IPS-20b (cell line): ENCODE results near the gene MREG.
"Not testable (repeated sequence)": the region's sequence is repeated elsewhere in the genome, so short reads cannot be mapped to it uniquely, and the experiment has no call there.

Source experiments
- H3K27ac ChIP-seq: one replicate; pipeline ENCODE4 v1.5.1; 2013; ENCODE audit warnings: low read length
- H3K27me3 ChIP-seq: 2 replicates; pipeline ENCODE4 v1.6.1; 2013; ENCODE audit warnings: mild to moderate bottlenecking, low read length, inconsistent platforms; ENCODE audit not compliant: insufficient read depth
- H3K36me3 ChIP-seq: 2 replicates; pipeline ENCODE4 v1.6.1; 2013; ENCODE audit warnings: low read depth, mild to moderate bottlenecking, inconsistent platforms, low read length, moderate library complexity; ENCODE audit not compliant: insufficient read depth
- H3K4me1 ChIP-seq: 2 replicates; pipeline ENCODE4 v1.6.1; 2013; ENCODE audit warnings: mild to moderate bottlenecking, control low read depth, inconsistent platforms, low read length, moderate library complexity; ENCODE audit not compliant: insufficient read depth
- H3K4me3 ChIP-seq: 2 replicates; pipeline ENCODE4 v1.5.1; 2013; ENCODE audit warnings: mild to moderate bottlenecking, low read length, inconsistent platforms
- H3K9ac ChIP-seq: 2 replicates; pipeline ENCODE4 v1.6.1; 2013; ENCODE audit warnings: low read depth, mild to moderate bottlenecking, inconsistent platforms, low read length, moderate library complexity
- H3K9me3 ChIP-seq: 2 replicates; pipeline ENCODE4 v1.6.1; 2013; ENCODE audit warnings: mild to moderate bottlenecking, low read depth, low read length, inconsistent platforms; ENCODE audit not compliant: insufficient read depth

The MREG gene

GRCh38 chr2:216017365-216017764 is 4.0 kb upstream of the MREG start:
- H3K27me3 ChIP-seq = no peaks in the 10 kb centered on the region
- no peaks in the 10 kb centered on the region for H3K9me3 ChIP-seq
- H3K4me3 ChIP-seq = no peak overlapping the region
- peaks cover 4% of the 10 kb centered on the region; the same call in 1 of the 2 replicates for H3K4me1 ChIP-seq
- no peaks in the 10 kb centered on the region for H3K36me3 ChIP-seq
- H3K9ac ChIP-seq = no peak overlapping the region
- H3K27ac ChIP-seq = no peak overlapping the region

- Histone ChIP-seq H3K27me3 (no peaks in the 10 kb centered on the region), H3K9ac (no peak overlapping the region), H3K27ac (no peak overlapping the region), H3K4me3 (no peak overlapping the region), H3K36me3 (no peaks in the 10 kb centered on the region), H3K4me1 (peaks cover 9% of the 10 kb centered on the region; the same call in 1 of the 2 replicates), H3K9me3 (no peaks in the 10 kb centered on the region)
Observed at GRCh38 chr2:216016581-216016980, 3.2 kb upstream of the MREG start.

DNA sequence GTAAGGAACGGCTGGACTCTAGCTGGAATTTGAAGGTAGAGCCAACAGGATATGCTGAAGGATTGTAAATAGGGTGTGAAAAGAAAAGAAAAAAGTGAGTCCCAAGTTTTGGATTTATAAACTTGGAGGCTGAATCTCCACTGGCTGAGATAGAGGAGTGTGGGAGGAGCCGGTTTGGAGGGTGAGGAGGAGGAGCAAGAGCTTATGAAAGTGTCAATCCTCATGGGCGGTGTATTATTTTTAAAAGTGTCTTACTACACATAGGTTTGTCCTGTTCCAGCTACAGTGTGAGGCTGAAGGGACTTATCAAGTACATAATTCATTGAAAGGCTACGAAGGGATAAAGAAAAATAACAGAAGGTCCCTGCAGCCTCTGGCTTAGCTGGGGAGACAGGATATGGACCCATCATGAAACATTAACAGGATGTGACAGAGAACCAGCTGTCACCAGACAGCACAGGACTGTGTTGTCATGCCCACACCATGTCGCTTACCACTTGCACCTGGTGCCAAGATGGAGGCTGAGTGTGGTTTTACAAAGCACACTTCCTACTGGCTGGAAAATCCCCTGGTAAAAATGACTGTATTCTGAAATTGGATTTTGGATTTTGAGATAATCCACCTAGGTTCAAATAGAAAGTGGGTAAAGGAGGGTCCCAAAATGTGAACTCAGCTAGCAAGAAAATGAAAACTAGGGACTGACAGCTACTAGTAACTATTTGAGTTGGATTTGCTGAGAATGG is 2.5 kb upstream of the MREG start:
- Histone ChIP-seq H3K9me3 (no peaks in the 10 kb centered on the region), H3K27me3 (no peaks in the 10 kb centered on the region), H3K9ac (no peak overlapping the region), H3K4me3 (no peak overlapping the region), H3K27ac (no peak overlapping the region), H3K4me1 (peaks cover 9% of the 10 kb centered on the region; the same call in 1 of the 2 replicates), H3K36me3 (no peaks in the 10 kb centered on the region)

- peaks cover 9% of the 10 kb centered on the region; the same call in 1 of the 2 replicates for H3K4me1 ChIP-seq
- H3K27me3 ChIP-seq = no peaks in the 10 kb centered on the region
- H3K36me3 ChIP-seq = no peaks in the 10 kb centered on the region
- no peak overlapping the region for H3K27ac ChIP-seq
- H3K4me3 ChIP-seq = no peak overlapping the region
- H3K9me3 ChIP-seq = no peaks in the 10 kb centered on the region
- no peak overlapping the region for H3K9ac ChIP-seq
Observed at GRCh38 chr2:216014986-216015385, 1.6 kb upstream of the MREG start.

DNA sequence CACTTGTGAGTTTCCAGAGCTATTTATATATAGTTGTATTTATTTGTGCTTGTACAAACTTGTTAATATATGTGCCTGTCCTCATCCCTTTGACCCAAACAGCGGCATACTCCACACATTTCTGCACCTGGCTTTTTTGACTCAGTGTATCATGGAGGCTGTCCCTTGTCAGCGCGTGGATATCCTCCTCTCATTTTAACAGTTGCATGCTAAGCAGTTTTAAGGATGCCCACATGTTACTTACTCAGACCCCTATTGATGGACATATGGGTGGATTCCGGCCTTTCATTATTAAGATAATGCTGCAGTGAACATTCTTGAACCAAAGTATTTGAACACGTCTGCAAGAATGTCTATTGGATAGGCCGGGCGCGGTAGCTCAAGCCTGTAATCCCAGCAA is 655 bp upstream of the MREG start:
- Histone ChIP-seq H3K36me3 (no peaks in the 10 kb centered on the region), H3K27me3 (no peaks in the 10 kb centered on the region), H3K27ac (no peak overlapping the region), H3K4me1 (peaks cover 9% of the 10 kb centered on the region; the same call in 1 of the 2 replicates), H3K9ac (no peak overlapping the region; the same call in 1 of the 2 replicates), H3K9me3 (no peaks in the 10 kb centered on the region), H3K4me3 (0 out of 2 replicates have a peak overlapping the region, but pooled peaks have one; percentile 87)

DNA sequence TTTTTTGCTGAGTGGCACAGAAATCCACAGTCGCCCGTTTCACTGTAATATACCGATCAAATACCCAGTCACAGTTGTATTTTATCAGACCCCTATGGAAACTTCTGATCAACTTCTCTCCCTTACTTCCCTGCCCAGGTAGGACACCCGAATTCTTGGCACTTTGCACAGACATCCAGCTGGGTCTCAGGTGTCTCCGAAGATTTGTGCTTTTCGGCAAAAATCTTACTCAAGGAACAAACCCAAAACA is 596 bp downstream of the MREG start:
- Histone ChIP-seq H3K4me1 (peaks cover 9% of the 10 kb centered on the region; the same call in 1 of the 2 replicates), H3K27ac (no peak overlapping the region), H3K9me3 (no peaks in the 10 kb centered on the region), H3K27me3 (no peaks in the 10 kb centered on the region), H3K36me3 (no peaks in the 10 kb centered on the region), H3K4me3 (peak overlapping the region; percentile 87), H3K9ac (peak overlapping the region; percentile 89)

DNA sequence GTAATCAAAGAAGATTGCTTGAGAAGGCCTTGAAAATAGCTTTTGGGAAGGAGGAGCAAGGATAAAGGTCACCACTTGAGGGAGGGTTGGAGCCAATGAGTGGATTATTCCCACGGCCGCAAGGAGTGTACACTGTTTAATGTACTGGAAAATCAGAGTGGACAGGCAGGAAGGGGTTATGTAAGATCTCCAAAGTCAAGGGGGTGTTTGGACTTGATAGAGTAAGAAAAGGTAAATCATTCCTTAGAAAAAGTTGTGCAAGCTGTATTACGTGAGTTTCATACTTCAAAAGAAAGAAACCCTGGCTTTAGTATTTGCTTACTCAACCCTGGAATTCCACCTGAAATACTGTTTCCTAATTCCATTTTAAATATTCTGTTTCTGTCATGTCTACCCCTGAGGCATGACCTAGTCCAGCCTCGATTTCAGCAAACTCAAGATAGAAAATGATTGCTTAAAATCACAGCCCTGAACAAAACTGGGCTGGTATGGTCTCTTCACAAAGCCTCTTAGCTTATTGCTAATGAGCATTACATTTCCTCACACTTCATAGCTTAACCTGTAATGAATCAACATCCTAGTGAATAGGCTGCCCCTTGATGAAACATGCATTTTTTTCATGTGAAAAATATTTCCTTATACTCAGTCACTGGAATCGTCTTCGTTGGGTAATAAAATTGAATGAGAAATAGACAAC is 1.1 kb downstream of the MREG start:
- peak overlapping the region; percentile 87 for H3K4me3 ChIP-seq
- no peak overlapping the region for H3K27ac ChIP-seq
- peaks cover 9% of the 10 kb centered on the region; the same call in 1 of the 2 replicates for H3K4me1 ChIP-seq
- no peaks in the 10 kb centered on the region for H3K27me3 ChIP-seq
- H3K36me3 ChIP-seq = no peaks in the 10 kb centered on the region
- H3K9ac ChIP-seq = peak overlapping the region; percentile 89; the same call in 1 of the 2 replicates
- H3K9me3 ChIP-seq = no peaks in the 10 kb centered on the region

GRCh38 chr2:216009215-216009614 is 4.1 kb downstream of the MREG start:
- peaks cover 28% of the 10 kb centered on the region; the same call in 1 of the 2 replicates for H3K4me1 ChIP-seq
- not testable (repeated sequence) for H3K36me3 ChIP-seq, H3K27me3 ChIP-seq, H3K27ac ChIP-seq, H3K4me3 ChIP-seq, H3K9me3 ChIP-seq, H3K9ac ChIP-seq

- H3K36me3 ChIP-seq = no peaks in the 10 kb centered on the region
- H3K9ac ChIP-seq = no peak overlapping the region
- no peak overlapping the region for H3K27ac ChIP-seq
- no peak overlapping the region for H3K4me3 ChIP-seq
- H3K4me1 ChIP-seq = peaks cover 27% of the 10 kb centered on the region; the same call in 1 of the 2 replicates
- H3K27me3 ChIP-seq = no peaks in the 10 kb centered on the region
- H3K9me3 ChIP-seq = no peaks in the 10 kb centered on the region
Observed at GRCh38 chr2:216008387-216008786, 5.0 kb downstream of the MREG start.

DNA sequence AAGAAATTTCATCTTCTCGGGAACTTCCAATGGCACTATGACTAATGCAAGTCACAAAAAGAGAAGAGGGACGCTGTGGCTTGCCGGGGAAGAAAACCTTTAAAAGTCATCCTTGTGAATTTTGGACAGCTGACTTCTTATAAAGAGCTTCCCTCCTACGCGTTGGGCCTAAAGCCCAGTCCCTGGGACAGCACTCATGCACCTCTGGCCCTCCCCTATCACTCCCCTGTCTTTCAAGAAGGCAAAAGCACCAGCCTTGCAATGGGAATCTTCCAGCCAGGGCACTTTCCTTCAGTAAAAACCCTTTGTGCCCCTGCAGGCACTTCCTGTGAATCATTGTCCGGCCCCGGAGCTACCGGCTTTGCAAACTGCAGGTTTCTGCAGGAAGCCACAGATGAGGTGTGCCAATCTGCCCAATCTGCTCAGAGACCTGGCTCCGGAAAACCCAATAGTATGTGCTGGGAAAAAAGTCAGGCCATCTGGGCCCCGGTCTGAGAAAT is 7.1 kb downstream of the MREG start:
- Histone ChIP-seq H3K36me3 (no peaks in the 10 kb centered on the region), H3K27me3 (no peaks in the 10 kb centered on the region), H3K27ac (no peak overlapping the region), H3K9ac (peak overlapping the region; percentile 47; the same call in 1 of the 2 replicates), H3K9me3 (no peaks in the 10 kb centered on the region), H3K4me1 (peaks cover 37% of the 10 kb centered on the region), H3K4me3 (peak overlapping the region; percentile 3; the same call in 1 of the 2 replicates)

GRCh38 chr2:216004697-216005283 is 8.6 kb downstream of the MREG start:
- Histone ChIP-seq H3K9me3 (no peaks in the 10 kb centered on the region), H3K27me3 (no peaks in the 10 kb centered on the region), H3K4me1 (peaks cover 41% of the 10 kb centered on the region), H3K27ac (peak overlapping the region; percentile 31), H3K9ac (peak overlapping the region; percentile 17; the same call in 1 of the 2 replicates), H3K4me3 (no peak overlapping the region), H3K36me3 (peaks cover 7% of the 10 kb centered on the region; the same call in 1 of the 2 replicates)
